ENCODE measurements around the gene ATF7IP.
A peak's percentile ranks its signal among the peaks of the same experiment; 100 is the strongest.

ATF7IP gene

DNA sequence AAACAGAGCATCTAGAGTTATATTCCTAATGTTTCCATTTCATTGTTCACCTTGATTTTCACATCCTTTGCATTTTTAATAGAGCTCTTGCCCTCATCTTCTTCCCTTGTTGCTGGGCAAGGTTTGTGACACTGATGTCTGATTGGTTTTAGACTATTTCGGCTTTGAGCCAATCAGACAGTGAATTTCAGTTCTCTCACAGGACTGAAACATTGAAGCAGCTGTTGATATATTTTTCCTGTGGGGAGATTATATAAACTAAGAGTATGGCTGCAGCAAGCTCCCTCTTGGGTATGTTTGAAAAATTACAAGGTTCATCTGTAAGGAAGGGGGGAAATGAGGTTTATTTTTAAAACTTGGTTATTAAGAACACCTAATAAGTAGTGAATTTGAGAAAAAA is 51.2 kb downstream of the ATF7IP start:
- DNase-seq = peak in 1 of 2 donors; percentile 32

DNA sequence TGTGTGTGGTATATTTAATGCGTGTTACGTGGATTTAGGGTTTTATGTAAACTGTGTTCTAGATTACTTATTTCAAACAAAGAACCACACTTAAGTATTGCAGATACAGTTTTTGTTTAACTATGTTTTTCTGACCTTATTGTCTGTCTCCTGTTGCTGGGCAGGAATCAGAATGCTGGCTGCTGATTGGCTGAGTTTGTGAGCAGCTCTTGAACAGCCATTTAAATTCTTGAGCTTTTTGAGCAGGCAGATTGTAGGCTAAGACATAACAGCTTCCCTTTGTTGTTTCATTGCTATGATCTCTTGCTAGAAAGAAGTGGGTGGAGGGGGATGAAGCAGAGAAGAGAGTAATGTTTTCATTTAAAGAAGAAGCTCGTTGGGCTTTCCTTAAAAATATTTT is 52.2 kb downstream of the ATF7IP start:
- DNase-seq = no peak

DNA sequence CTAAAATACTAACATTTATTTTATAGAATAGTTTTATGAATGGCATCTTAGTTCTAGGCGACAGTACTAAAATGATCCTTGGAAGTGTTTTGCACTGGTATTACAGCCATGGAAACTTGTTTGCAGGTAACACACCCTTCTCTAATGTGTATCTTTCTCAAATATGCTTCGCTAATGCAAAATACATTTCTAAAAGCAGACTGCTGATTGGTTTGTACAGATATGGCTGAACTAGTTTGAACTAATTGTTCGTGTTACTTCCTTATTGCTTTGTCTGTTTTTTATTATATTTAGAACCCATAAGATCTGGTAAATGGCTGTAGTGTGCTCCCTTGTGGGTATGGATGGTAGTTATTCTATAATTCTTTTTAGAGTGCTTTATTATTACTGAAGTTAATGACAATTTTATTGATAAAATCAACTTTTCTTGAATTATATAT is 53.0 kb downstream of the ATF7IP start:
- no peak for DNase-seq

DNA sequence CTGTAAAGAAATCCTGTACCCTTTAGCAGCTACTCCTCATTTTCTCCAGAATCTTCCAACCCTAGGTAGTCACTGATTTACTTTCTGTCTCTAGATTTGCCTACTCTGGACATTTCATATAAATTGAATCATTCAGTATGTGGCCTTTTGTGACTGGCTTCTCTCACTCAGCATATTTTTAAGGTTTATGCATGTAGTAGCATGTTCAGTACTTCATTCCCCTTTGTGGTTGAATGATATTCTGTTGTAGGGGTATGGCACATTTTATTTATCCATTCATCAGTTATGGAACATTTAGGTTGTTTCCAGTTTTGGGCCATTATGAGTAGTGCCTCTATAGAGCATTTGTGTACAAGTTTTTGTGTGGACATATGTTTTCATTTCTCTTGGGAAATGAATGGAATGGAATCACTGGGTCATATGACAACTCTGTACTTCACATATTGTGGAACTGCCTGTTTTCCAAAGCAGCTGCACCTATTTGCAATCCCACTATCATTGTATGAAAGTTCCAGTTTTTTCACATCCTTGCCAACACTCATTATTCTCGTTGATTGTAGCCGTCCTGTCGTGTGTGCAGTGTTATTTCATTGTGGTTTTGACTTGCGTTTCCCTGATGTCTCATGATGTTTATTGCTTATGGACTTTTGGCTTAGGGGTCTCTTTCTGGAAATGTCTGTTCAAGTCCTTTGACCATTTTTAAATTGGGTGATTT is 57.2 kb downstream of the ATF7IP start:
- DNase-seq = no peak

DNA sequence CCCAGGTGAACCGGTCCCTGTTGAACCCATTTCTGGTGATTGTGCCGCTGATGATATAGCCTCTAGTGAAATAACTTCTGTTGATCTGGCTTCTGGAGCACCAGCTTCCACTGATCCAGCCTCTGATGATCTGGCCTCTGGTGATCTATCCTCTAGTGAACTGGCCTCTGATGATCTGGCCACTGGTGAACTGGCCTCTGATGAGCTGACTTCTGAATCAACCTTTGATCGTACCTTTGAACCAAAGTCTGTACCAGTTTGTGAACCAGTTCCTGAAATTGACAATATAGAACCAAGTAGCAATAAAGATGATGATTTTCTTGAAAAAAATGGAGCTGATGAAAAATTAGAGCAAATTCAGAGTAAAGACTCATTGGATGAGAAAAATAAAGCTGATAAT is 59.1 kb downstream of the ATF7IP start:
- no peak for DNase-seq

DNA sequence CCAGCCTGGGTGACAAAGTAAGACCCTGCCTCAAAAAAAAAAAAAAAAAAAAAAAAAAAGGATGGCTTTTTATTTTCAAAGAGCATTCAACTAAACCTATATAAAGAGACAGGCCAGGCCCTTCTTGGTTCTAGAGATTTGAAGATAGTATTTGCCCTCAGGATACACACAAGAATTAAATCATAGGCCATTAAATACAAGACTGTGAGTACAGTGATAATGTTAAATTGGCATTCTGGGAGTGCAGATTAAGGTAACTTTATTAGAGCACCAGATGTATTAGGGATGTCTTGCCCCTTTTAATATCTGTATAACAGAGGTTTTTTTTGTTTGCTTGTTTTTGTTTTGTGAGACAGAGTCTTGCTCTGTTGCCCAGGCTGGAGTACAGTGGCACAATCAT is 61.3 kb downstream of the ATF7IP start:
- DNase-seq = no peak

DNA sequence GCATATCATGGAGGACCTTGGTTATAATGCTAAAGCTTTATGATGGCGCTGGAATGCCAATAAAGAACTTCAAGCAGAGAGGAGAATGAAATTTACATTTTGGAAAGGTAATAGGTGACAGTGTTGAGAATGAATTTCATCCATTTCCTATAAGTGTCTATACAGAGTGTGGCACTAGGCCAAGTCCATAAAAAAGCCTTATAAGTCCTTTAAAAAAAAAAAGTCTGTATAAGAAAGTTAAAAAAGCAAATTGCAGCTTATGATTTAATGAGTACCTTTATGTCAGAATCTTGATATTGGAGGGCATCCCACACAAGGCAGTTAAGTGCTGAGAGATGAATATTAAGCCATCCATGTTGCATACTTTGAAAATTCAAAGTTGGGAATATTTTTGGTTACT is 62.4 kb downstream of the ATF7IP start:
- DNase-seq = no peak

DNA sequence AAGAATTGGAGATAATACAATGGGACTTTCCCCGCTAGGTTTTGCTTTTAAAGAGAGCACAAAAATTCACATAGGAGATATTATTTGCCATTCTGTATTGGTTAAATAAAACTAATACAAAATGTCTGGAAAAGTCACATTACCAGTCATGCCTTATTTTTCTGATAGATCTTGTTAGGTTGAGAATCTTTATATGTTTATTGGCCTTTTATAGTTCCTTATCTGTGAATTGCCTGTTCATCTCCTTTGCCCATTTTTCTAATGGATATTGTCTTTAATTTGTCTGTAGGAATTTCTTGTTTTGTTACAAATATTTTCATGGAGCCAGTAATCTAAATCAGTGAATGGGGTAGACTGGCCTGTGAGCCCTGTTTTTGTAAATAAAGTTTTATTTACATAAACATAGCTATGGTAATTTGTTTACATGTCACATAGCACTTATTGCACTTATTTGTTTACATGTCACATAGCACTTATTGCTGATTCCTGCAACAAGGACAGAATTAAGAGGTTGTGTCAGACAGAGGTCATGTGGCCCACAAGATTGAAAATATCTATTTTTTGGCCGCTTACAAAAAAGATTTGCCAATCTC is 65.0 kb downstream of the ATF7IP start:
- no peak for DNase-seq

DNA sequence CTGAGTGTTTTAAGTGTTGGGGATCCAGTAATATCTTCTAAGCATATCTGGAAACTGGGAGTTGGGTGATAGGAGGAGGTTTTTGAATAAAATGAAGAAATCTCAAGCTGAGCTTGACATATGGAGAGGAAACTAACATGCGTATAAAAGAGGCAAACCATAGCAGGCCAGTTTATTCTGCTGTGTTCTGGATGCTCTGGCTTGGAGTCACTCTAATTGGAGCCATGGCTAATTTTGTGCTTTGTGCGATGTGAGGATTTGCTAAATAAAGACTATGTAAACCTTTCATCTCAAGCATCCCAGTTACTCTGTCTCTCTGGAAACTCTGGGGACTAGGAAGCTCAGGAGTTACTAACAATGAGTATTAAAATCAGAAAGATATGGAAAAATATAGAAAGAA is 66.5 kb downstream of the ATF7IP start:
- DNase-seq = no peak

DNA sequence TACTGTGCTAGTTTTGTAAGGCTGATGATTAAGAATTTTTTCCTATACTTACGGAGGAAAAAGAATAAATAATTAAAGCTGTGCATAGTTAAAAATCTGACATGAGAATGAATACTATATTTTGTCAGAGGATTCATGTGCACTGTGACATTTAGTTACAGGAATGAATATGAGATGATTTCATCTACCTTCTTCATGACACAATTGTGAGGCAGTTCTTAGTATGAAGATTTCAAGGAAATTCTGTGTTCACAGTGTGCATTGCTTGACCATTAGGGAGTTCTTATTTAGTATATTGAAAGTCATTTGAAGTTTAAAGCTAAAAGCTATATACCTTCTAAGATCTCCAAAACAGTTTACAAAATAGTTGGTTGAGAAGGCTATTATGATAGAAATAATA is 70.1 kb downstream of the ATF7IP start:
- DNase-seq = no peak

DNA sequence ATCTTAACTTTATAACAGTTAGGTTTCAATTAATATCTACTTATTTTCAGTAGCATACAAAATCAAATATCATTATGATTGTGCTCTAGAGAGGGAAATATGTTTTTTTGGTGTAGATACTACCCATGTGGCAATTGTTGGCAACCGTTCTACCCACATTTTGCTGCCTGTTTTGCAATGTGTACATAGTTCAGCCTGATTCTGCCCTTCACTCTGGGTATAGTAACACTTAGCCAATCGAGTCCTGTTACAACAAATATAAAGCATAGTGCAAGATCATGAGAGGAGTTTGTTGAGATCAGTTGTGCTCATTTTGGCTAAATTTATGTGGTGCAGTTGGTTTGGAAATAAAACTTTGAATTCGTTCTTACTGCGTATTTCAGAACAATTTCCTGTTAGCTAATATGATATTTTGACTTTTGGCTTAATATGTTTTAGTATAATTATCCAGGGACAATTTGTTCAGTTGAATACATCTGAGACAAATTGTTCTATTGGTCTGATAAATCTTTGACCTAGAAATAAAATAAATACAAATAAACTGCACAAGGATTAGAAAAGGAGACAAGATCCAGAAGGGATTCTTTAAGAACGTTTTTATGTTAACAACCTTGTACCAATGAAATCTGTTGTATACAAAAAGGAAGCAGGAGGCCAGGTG is 76.9 kb downstream of the ATF7IP start:
- no peak for DNase-seq

DNA sequence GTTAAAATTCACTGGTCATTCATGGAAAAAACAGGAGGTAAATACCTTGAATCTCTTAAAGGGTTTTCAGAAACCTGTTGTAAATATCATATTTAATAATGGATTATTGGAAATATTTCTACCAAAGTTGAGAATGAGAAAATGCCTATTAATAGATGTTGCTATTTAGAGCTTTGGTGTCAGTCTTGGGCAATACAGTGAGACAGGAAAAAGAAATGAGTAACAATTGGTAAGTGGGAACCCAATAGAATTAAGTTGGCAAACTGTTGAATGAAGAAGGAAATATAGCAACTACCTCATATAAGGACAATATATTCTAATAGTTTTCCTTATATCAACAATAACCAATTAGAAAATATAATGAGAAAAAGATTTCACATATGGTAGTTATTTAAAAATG is 78.0 kb downstream of the ATF7IP start:
- DNase-seq = peak in 1 of 2 donors; percentile 23

DNA sequence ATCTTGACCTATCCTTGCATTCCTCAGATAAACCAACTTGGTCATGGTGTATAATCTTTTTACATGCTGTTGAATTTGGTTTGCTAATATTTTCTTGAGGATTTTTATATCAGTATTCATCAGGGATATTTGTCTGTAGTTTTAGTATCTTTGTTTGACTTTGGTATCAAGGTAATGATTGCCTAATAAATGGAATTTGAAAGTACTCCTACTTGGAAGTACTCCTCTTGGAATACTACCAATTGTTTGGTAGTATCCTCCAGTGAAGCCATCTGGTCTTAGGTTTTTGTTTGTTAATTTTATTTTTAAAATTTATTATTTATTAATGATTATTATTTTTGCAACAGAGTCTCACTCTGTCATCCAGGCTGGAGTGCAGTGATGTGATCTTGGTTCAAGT is 85.0 kb downstream of the ATF7IP start:
- DNase-seq = no peak

DNA sequence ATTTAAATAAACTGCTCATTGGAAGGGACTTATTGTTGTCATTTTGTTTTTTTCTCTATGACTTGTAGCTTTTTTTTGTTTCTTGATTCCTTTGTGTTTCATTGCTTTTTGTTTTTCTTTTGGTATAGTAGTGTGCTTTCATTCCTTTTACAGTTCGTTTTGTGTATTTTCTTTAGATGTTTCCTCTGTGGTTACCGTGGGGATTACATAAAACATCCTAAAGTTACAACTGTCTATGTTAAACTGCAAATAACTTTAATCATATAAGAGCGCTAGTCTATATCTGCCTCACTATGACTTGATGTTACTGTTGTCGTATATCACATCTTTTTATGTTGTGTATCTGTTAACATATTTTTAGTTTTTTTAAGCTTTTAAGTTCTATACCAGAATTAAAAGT is 86.9 kb downstream of the ATF7IP start:
- no peak for DNase-seq

DNA sequence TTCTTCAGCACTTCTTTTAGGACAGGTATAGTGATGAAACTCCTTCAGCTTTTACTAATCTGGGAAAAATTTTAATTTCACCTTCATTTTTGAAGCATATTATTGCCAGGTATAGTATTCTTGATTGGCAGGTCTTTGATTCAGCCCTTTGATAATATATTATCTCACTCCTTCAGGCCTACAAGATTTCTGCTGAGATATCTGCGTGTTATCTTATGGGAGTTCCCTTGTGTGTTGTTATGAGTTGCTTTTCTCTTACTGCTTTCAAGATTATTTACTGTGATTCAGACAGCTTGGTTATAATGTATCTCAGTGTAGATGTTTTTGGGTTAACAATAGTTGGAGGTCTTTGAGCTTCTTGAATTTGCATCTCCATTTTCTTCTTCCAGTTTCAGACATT is 87.4 kb downstream of the ATF7IP start:
- no peak for DNase-seq

DNA sequence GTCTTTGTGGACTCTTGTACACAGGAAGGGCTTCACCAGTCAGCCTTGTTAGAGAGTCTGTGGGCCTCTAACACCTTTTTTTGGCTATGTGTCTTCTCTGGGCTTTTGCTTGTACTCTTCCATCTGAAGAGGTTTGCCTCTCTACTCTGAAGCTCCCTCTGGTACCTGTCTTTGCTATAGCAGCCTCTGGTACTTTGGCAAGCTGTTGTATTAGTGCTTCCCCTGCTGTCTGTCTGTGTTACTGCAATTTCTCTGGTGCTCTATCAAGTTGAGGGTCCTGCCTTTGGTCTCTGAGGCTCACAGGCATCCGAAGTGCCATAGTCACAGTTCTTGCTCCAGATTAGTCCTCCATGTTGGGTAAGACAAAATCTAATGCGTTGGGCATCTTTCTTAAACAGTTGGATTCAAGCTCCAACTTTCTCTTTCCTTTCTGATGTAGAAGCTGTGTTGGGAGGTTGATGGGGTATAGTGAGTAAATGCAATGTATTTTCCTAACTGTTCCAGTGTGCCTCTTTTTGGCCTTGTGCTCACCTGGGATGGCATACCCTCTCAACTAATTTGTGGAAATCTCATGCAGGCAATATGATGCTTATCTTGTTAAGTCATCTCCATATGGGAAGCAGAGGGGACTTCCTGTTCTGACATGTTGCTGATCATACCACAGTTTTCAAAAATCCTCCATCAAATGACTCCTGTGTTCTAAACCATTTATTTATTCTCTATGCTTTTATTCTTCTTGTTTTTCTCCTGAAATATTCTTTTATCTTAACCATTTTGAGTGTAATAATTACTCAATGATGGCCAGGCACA is 88.8 kb downstream of the ATF7IP start:
- peak in 1 of 2 donors; percentile 47 for DNase-seq

DNA sequence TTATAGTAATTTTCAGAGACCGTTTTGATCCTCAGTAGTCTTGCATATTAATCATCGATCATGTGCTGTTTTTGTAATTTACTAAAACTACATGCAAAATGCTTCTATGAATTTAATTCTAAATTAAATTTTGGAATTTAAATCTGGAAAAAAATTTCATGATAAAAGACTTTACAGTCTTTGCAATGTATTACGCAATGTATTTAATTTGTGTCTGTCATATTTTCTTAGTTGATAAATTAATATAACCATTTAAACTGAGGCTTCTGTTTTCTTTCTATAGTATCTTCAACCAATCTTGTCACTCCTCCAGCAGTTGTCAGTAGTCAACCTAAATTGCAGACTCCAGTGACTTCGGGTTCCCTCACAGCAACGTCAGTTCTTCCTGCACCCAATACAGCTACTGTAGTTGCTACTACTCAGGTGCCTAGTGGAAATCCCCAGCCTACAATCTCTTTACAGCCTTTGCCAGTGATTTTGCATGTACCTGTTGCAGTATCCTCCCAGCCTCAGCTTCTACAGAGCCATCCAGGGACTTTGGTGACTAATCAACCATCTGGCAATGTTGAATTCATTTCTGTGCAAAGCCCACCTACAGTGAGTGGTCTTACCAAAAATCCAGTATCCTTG is 94.8 kb downstream of the ATF7IP start:
- no peak for DNase-seq

DNA sequence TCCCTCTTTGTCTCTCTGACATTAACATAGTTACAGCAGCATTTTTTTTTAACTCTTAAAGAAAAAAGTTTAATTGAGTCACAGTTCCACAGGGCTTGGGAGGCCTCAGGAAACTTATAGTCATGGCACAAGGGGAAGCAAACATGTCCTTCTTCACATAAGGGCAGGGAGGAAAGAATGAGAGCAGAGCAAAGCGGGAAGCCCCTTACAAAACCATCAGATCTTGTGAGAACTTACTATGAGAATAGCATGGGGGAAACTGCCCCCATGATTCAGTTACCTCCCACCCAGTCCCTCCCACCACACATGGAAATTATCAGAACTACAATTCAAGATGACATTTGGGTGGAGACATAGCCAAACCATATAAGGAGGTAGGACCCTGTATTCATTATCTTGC is 106.0 kb downstream of the ATF7IP start:
- no peak for DNase-seq

DNA sequence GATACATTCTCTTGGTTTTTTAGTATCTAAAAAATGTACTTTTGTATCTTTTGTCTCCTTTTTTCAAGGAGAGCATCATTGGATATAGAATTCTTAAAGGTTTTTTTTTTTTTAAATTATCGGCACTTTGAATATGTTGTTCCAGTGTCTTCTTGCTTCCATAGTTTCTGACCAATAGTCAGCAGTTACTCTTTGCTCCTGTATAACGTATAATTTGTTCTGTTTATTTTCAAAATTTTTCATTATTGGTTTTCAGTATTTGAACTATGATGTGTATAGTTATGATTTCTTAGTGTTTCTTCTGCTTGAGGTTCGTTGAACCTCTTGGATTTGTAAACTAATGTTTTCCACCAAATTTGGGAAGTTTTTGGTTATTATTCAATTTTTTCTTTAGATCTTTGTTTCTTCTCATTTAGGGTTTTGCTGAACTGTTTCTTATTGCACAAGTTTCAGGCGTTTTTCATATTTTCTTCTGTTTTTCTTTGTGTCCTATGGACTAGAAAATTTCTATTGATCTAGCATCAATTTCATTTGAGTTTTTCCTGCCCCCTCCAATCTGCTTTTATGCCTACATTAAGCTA is 108.3 kb downstream of the ATF7IP start:
- peak in 1 of 2 donors; percentile 20 for DNase-seq

DNA sequence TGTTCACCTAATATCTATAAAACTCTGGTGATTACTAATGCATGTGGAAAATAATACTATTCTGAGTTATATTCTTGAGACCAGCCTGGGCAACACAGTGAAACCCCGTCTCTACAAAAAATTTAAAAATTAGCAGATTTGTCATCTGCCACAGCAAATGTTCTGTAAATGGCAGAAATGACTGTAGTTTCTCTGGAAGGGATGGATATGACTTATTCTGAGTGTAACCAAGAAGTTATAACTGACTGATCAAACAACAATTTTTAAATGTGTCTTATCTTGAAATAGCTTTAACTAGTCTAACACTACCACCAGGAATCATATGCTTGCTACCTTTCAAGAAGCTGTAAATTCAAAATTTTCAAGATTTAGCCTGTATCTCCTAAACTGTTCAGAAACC is 113.5 kb downstream of the ATF7IP start:
- no peak for DNase-seq

DNA sequence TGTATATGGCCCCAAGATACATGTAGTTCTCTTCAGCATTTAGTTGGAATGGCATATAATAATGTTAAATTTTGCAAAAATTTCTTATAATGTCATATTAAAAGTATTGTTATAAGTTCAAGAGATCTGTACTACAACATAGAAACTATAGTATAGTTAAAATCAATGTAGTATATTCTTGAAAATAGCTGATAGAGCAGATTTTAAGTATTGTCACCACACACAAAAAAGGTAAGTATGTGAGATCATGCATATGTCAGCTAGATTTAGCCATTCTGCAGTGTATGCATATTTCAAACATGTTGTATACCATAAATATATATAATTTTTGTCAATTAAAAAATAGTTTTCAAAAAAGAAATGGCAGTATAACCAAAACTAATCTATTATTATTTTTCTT is 115.7 kb downstream of the ATF7IP start:
- no peak for DNase-seq

DNA sequence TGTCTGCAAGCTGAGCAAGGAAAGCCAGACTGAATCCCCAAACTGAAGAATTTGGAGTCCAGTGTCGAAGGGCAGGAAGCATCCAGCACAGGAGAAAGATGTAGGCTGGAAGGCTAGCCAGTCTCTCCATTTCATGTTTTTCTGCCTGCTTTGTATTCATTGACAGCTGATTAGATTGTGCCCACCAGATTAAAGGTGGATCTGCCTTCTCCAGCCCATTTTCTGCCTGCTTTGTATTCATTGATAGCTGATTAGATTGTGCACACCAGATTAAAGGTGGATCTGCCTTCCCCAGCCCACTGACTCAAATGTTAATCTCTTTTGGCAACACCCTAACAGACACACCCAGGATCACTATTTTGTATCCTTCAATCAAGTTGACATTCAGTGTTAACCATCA is 116.9 kb downstream of the ATF7IP start:
- DNase-seq = no peak

DNA sequence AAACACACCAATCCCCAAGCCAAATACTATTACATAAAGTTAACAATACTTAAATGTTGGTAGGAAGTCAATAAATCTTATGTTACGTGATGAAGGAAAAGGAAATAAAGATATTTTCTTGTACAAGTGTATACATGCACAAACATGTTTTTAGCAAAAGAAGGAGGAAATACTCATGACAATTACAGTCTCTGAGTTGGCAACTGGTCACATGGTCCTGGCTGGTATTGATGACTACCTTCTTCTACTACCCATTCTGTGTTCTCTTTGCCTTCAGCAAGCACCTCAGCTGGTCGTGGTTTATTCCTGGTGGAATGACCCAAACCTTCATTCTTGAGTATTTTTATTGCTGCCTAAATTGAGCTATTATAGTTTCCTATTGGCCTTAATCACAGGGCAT is 117.4 kb downstream of the ATF7IP start:
- no peak for DNase-seq
